ENCODE measurements around the gene RGPD3. TPM values are rescaled to one million over a fixed set of nuclear protein-coding genes. Genes with fewer than 3 reads are reported as not detected.

RGPD3 gene
- polyA plus RNA-seq, 2 of the 4 experiments (the other 2 are of a cell fraction), result 0.08 to 0.34 TPM

- no peak for ATAC-seq
- no peak overlapping the region for H3K4me2 ChIP-seq
- H3K9me3 ChIP-seq, result no peaks in the 10 kb centered on the region
- no peak for FAIRE-seq
- no peak for DNase-seq (ENCODE audit: low read depth in 1 of 2, low spot score in 1 of 2)
- ChIA-PET CTCF (no interaction called here), POLR2A (no interaction called here)
- H3K27ac ChIP-seq, result no peak overlapping the region
- H3K4me3 ChIP-seq, result no peak overlapping the region
- TF ChIP-seq HOXB13 (CRISPR knock-in tag; IDR thresholded peaks at IDR 0.05; ENCODE audit: low read depth) (no peak), EHMT2 (IDR thresholded peaks at IDR 0.05; ENCODE audit: low read depth) (no peak), TFCP2L1 (CRISPR knock-in tag; IDR thresholded peaks at IDR 0.05) (no peak)
- 36% methylated on average over 5 of the region's 5 CpGs for WGBS (ENCODE audit: missing lambda C conversion rate)
- H3K4me1 ChIP-seq, result no peaks in the 10 kb centered on the region
Observed at GRCh38 chr2:106353676-106354075, 114.5 kb downstream of the RGPD3 start.

- Histone ChIP-seq H3K4me2 (no peak overlapping the region), H3K4me3 (no peak overlapping the region), H3K27ac (no peak overlapping the region), H3K4me1 (no peaks in the 10 kb centered on the region), H3K9me3 (no peaks in the 10 kb centered on the region)
- POLR2A ChIA-PET, result no interaction called here
- ATAC-seq, result no peak
- no peak for DNase-seq (ENCODE audit: low read depth in 1 of 2, low spot score in 1 of 2)
- CTCF ChIA-PET, result no interaction called here
- no peak for TF ChIP-seq E2F6 (IDR thresholded peaks at IDR 0.05; ENCODE audit: borderline replicate concordance, low read depth)
- no peak for TF ChIP-seq JUNB (IDR thresholded peaks at IDR 0.05)
- no peak for TF ChIP-seq ZFP36 (IDR thresholded peaks at IDR 0.05; ENCODE audit: borderline replicate concordance, partially characterized antibody)
- no peak for TF ChIP-seq GATA3 (IDR thresholded peaks at IDR 0.05; ENCODE audit: borderline replicate concordance)
- no peak for TF ChIP-seq TP53 (CRISPR knock-in tag; IDR thresholded peaks at IDR 0.05)
- TF ChIP-seq KDM1A (IDR thresholded peaks at IDR 0.05; ENCODE audit: low read depth), result no peak
- TF ChIP-seq SREBF2 (IDR thresholded peaks at IDR 0.05), result no peak
- TF ChIP-seq RFX5 (IDR thresholded peaks at IDR 0.05), result no peak
- TF ChIP-seq HDAC2 (IDR thresholded peaks at IDR 0.05), result no peak
- no peak for TF ChIP-seq HMGXB4 (CRISPR knock-in tag; IDR thresholded peaks at IDR 0.05; ENCODE audit: borderline replicate concordance)
- TF ChIP-seq FOSB (CRISPR knock-in tag; IDR thresholded peaks at IDR 0.05), result no peak
- no peak for TF ChIP-seq HES2 (IDR thresholded peaks at IDR 0.05)
- TF ChIP-seq ESRRA (IDR thresholded peaks at IDR 0.05; ENCODE audit: borderline replicate concordance, low read length), result no peak
- TF ChIP-seq FOSL2 (IDR thresholded peaks at IDR 0.05), result no peak
- TF ChIP-seq FOSL2 (CRISPR knock-in tag; IDR thresholded peaks at IDR 0.05), result no peak
- TF ChIP-seq CBX2 (IDR thresholded peaks at IDR 0.05; ENCODE audit: borderline replicate concordance, low read depth), result no peak
- no peak for TF ChIP-seq KDM5A (IDR thresholded peaks at IDR 0.05)
- no peak for TF ChIP-seq ELK1 (IDR thresholded peaks at IDR 0.05; ENCODE audit: low read depth, low read length)
- TF ChIP-seq RNF2 (IDR thresholded peaks at IDR 0.05; ENCODE audit: borderline replicate concordance, low read depth), result no peak
- WGBS (ENCODE audit: missing lambda C conversion rate), result 13% methylated on average over 2 of the region's 2 CpGs
- FAIRE-seq, result no peak
Observed at GRCh38 chr2:106350980-106351379, 117.2 kb downstream of the RGPD3 start.

- no peak for TF ChIP-seq HEYL (CRISPR knock-in tag; IDR thresholded peaks at IDR 0.05)
- TF ChIP-seq TFCP2L1 (CRISPR knock-in tag; IDR thresholded peaks at IDR 0.05), result no peak
- TF ChIP-seq HMGXB4 (CRISPR knock-in tag; IDR thresholded peaks at IDR 0.05; ENCODE audit: borderline replicate concordance), result no peak
- no peak for TF ChIP-seq NPAS2 (CRISPR knock-in tag; IDR thresholded peaks at IDR 0.05; ENCODE audit: borderline replicate concordance)
- no peak for TF ChIP-seq CBX8 (IDR thresholded peaks at IDR 0.05)
- H3K4me1 ChIP-seq, result no peaks in the 10 kb centered on the region
- H3K4me3 ChIP-seq, result no peak overlapping the region
- ChIA-PET CTCF (no interaction called here), POLR2A (no interaction called here)
- DNase-seq (ENCODE audit: low read depth in 1 of 2, low spot score in 1 of 2) (no peak), FAIRE-seq (no peak), ATAC-seq (no peak)
- H3K27ac ChIP-seq, result no peak overlapping the region
- 61% methylated on average over 11 of the region's 12 CpGs for WGBS (ENCODE audit: missing lambda C conversion rate)
- no peak overlapping the region for H3K4me2 ChIP-seq
- H3K9me3 ChIP-seq, result no peaks in the 10 kb centered on the region
Observed at GRCh38 chr2:106344302-106344701, 123.9 kb downstream of the RGPD3 start.

All from A549 (cell line).